GM08714 (cell line): Measurements from ENCODE around the gene FETUB.
"Not testable (repeated sequence)": the region's sequence is repeated elsewhere in the genome, so short reads cannot be mapped to it uniquely, and the experiment has no call there.

ENCODE experiments used
- H3K4me3 ChIP-seq: fragments of 200-500 bp; sonication (Bioruptor generic); 2 replicates; pipeline ENCODE4 v1.5.1; 2014; ENCODE audit warnings: mild to moderate bottlenecking, low read length, inconsistent platforms
- ZNF274 ChIP-seq: IDR thresholded peaks from 2 replicates; pipeline ENCODE4 v1.6.1; 2012; ENCODE audit warnings: mild to moderate bottlenecking, low read depth, low read length

FETUB gene

GRCh38 chr3:186694288-186695032 is 54.3 kb downstream of the FETUB start:
- H3K4me3 ChIP-seq, result no peak overlapping the region
- no peak for TF ChIP-seq ZNF274

- TF ChIP-seq ZNF274, result no peak
- H3K4me3 ChIP-seq, result no peak overlapping the region
These were observed 56.3 kb downstream of the FETUB start for GRCh38 chr3:186696522-186696921.

GRCh38 chr3:186697510-186697909 is 57.3 kb downstream of the FETUB start:
- no peak for TF ChIP-seq ZNF274
- no peak overlapping the region for H3K4me3 ChIP-seq

- no peak overlapping the region for H3K4me3 ChIP-seq
- no peak for TF ChIP-seq ZNF274
These were observed 60.1 kb downstream of the FETUB start for GRCh38 chr3:186700267-186700666.

GRCh38 chr3:186702451-186702850 is 62.3 kb downstream of the FETUB start:
- not testable (repeated sequence) for H3K4me3 ChIP-seq
